Sigmoid colon (tissue), 4 donors: Measurements from ENCODE around the gene TALDO1.

Source experiments
- CTCF ChIP-seq, 4 experiments: fragments of 450-650 bp in 3 of 4; fragments of 200-600 bp in 1 of 4; IDR thresholded peaks; one replicate each; pipeline ENCODE4 v1.5.1; 2016 to 2019; ENCODE audit warnings: antibody characterized with exemption in 4 of 4, mild to moderate bottlenecking in 3 of 4, moderate library complexity in 2 of 4
- EP300 ChIP-seq, 4 donors: sonication (generic); formaldehyde crosslinking; IDR thresholded peaks; one replicate each; pipeline ENCODE4 v1.6.1; 2017; ENCODE audit warnings: antibody characterized with exemption in 4 of 4
- POLR2A ChIP-seq, 2 donors: fragments of 450-650 bp; IDR thresholded peaks; one replicate each; pipeline ENCODE4 v1.6.1; 2016; ENCODE audit warnings: antibody characterized with exemption in 2 of 2, mild to moderate bottlenecking in 2 of 2, moderate library complexity in 2 of 2
- POLR2AphosphoS5 ChIP-seq, 4 donors: sonication (generic); formaldehyde crosslinking; IDR thresholded peaks; one replicate each; pipeline ENCODE4 v1.6.1; 2017; ENCODE audit warnings: antibody characterized with exemption in 4 of 4

- TF ChIP-seq CTCF (IDR thresholded peaks at IDR 0.05) (no peak), EP300 (IDR thresholded peaks at IDR 0.05) (no peak), POLR2A (IDR thresholded peaks at IDR 0.05) (no peak), POLR2AphosphoS5 (IDR thresholded peaks at IDR 0.05) (no peak)
Measured at GRCh38 chr11:813072-813455, 65.8 kb downstream of the TALDO1 start.
